IMR-90 (cell line): Measurements from ENCODE around the gene TMEM154. TPM values are rescaled to one million over a fixed set of nuclear protein-coding genes. Genes with fewer than 3 reads are reported as not detected.

Source experiments
- ATAC-seq: fragments of 200-7000 bp; cut with Tn5 transposase; 2 replicates; pipeline ENCODE4 v1.9.1; 2020; ENCODE audit warnings: low read depth, mild to moderate bottlenecking, moderate library complexity
- BruUV-seq: library from RNA; stranded (reverse); fragments of 400-500 nt; replicated peaks from 2 replicates; lab custom pipeline; 2021; lab: Mats Ljungman, UMichigan
- CTCF ChIA-PET: fragments of 300-600 bp; formaldehyde crosslinking; extraction: SDS; loops from one replicate; lab custom pipeline; 2021; ENCODE audit warnings: antibody characterized with exemption; lab: Yijun Ruan, JAX
- POLR2A ChIA-PET: fragments of 300-600 bp; sonication (Branson Sonifier 250); formaldehyde crosslinking; loops from one replicate; lab custom pipeline; 2022; ENCODE audit warnings: antibody characterized with exemption; ENCODE audit not compliant: unreplicated experiment; lab: Charles Lee
- DNase-seq: peaks from one replicate; pipeline ENCODE4 v3.0.0; 2013
- H2AFZ ChIP-seq: replicated peaks from 2 replicates; pipeline ENCODE3; 2013; ENCODE audit warnings: low read length, mild to moderate bottlenecking; ENCODE audit not compliant: poor library complexity
- H2AK5ac ChIP-seq: 2 replicates; pipeline ENCODE4 v1.6.1; 2013; ENCODE audit warnings: low read depth, low read length, inconsistent platforms
- H2AK9ac ChIP-seq: replicated peaks from 2 replicates; pipeline ENCODE3; 2013; ENCODE audit warnings: mild to moderate bottlenecking, low read depth, low read length, moderate library complexity; ENCODE audit not compliant: poor library complexity
- H2BK120ac ChIP-seq: 2 replicates; pipeline ENCODE4 v1.6.1; 2013; ENCODE audit warnings: low read depth, low read length, inconsistent platforms
- H2BK15ac ChIP-seq: 3 replicates; pipeline ENCODE4 v1.6.1; 2013; ENCODE audit warnings: low read depth, low read length, inconsistent platforms
- H2BK20ac ChIP-seq: 2 replicates; pipeline ENCODE4 v1.6.1; 2013; ENCODE audit warnings: low read depth, mild to moderate bottlenecking, inconsistent platforms, low read length, moderate library complexity
- H2BK5ac ChIP-seq: 2 replicates; pipeline ENCODE4 v1.6.1; 2013; ENCODE audit warnings: mild to moderate bottlenecking, low read depth, low read length, inconsistent platforms; ENCODE audit not compliant: poor library complexity, severe bottlenecking
- H3K14ac ChIP-seq: replicated peaks from 2 replicates; pipeline ENCODE4 v1.6.1; 2013; ENCODE audit warnings: low read depth, low read length, inconsistent platforms
- H3K18ac ChIP-seq: 2 replicates; pipeline ENCODE4 v1.6.1; 2013; ENCODE audit warnings: low read depth, low read length, control low read depth
- H3K23ac ChIP-seq: 2 replicates; pipeline ENCODE4 v1.6.1; 2013; ENCODE audit warnings: low read depth, low read length, inconsistent platforms
- H3K27ac ChIP-seq: 2 replicates; pipeline ENCODE4 v1.5.1; 2013; ENCODE audit warnings: mild to moderate bottlenecking, control low read depth, low read length; ENCODE audit not compliant: insufficient read depth
- H3K27me3 ChIP-seq: 2 replicates; pipeline ENCODE4 v1.6.1; 2013; ENCODE audit warnings: low read length; ENCODE audit not compliant: control insufficient read depth, insufficient read depth
- H3K36me3 ChIP-seq: 2 replicates; pipeline ENCODE4 v1.6.1; 2013; ENCODE audit warnings: low read length, mixed read lengths; ENCODE audit not compliant: control insufficient read depth, insufficient read depth
- H3K4ac ChIP-seq: 2 replicates; pipeline ENCODE4 v1.6.1; 2013; ENCODE audit warnings: low read depth, low read length, inconsistent platforms
- H3K4me1 ChIP-seq: 2 replicates; pipeline ENCODE4 v1.6.1; 2013; ENCODE audit warnings: low read length, mixed read lengths; ENCODE audit not compliant: control insufficient read depth, insufficient read depth
- H3K4me2 ChIP-seq: 2 replicates; pipeline ENCODE4 v1.6.1; 2013; ENCODE audit warnings: low read depth, mild to moderate bottlenecking, control low read depth, low read length, moderate library complexity
- H3K4me3 ChIP-seq: 2 replicates; pipeline ENCODE4 v1.5.1; 2013; ENCODE audit warnings: low read depth, mild to moderate bottlenecking, control low read depth, low read length, moderate library complexity; ENCODE audit not compliant: insufficient read depth
- H3K56ac ChIP-seq: 2 replicates; pipeline ENCODE4 v1.6.1; 2013; ENCODE audit warnings: low read length, inconsistent platforms; ENCODE audit not compliant: insufficient read depth; ENCODE audit errors: extremely low read depth
- H3K79me1 ChIP-seq, 2 experiments: 2 replicates each; pipeline ENCODE4 v1.6.1; 2013; ENCODE audit warnings: low read length in 2 of 2, inconsistent platforms in 1 of 2, low read depth in 1 of 2
- H3K9ac ChIP-seq: 2 replicates; pipeline ENCODE4 v1.6.1; 2013; ENCODE audit warnings: low read depth, low read length, control low read depth
- H3K9me1 ChIP-seq: 2 replicates; pipeline ENCODE4 v1.6.1; 2013; ENCODE audit warnings: low read length, inconsistent platforms; ENCODE audit not compliant: insufficient read depth
- H3K9me3 ChIP-seq: 2 replicates; pipeline ENCODE4 v1.6.1; 2013; ENCODE audit warnings: low read length; ENCODE audit not compliant: control insufficient read depth, insufficient read depth
- H4K20me1 ChIP-seq: 2 replicates; pipeline ENCODE4 v1.6.1; 2013; ENCODE audit warnings: low read length, inconsistent platforms; ENCODE audit not compliant: insufficient read depth
- H4K5ac ChIP-seq: 2 replicates; pipeline ENCODE4 v1.6.1; 2013; ENCODE audit warnings: mild to moderate bottlenecking, low read depth, low read length, control low read depth
- H4K8ac ChIP-seq, 2 experiments: 2 replicates each; pipeline ENCODE4 v1.6.1; 2013; ENCODE audit warnings: low read depth in 2 of 2, low read length in 2 of 2, control low read depth in 1 of 2, inconsistent platforms in 1 of 2
- H4K91ac ChIP-seq: 2 replicates; pipeline ENCODE4 v1.6.1; 2013; ENCODE audit warnings: low read depth, low read length, inconsistent platforms; ENCODE audit not compliant: insufficient read depth
- CTCF ChIP-seq: conservative IDR thresholded peaks from 2 replicates; pipeline ENCODE4 v1.5.1; 2012; ENCODE audit warnings: mild to moderate bottlenecking, low read depth, low read length, improper control_type of control experiment
- MAFK ChIP-seq: IDR thresholded peaks from 2 replicates; pipeline ENCODE4 v1.6.1; 2012; ENCODE audit warnings: low read depth, low read length, improper control_type of control experiment
- NFE2L2 ChIP-seq: fragments of 150-350 bp; IDR thresholded peaks from 2 replicates; pipeline ENCODE4 v1.6.1; 2016; ENCODE audit warnings: low read depth, mild to moderate bottlenecking, low read length
- POLR2A ChIP-seq: IDR thresholded peaks from 2 replicates; pipeline ENCODE4 v1.6.1; 2012; ENCODE audit warnings: mild to moderate bottlenecking, low read depth, low read length
- RCOR1 ChIP-seq: IDR thresholded peaks from 2 replicates; pipeline ENCODE4 v1.6.1; 2012; ENCODE audit warnings: mild to moderate bottlenecking, low read length, improper control_type of control experiment; ENCODE audit not compliant: insufficient replicate concordance
- WGBS, 2 experiments: methylation state at CpG; one replicate each; pipeline versions ENCODE4 v1.1.5 to v1.1.7; 2013; ENCODE audit warnings: missing lambda C conversion rate in 2 of 2; ENCODE audit not compliant: insufficient read length in 1 of 2; ENCODE audit errors: extremely low coverage in 2 of 2; 5-methylcytosine and 5-hydroxymethylcytosine counted together
- dilution Hi-C: fragments of 300-500 bp; cut with HindIII; formaldehyde crosslinking; loops from one replicate; pipeline ENCODE4 v1.14.3; 2018; ENCODE audit warnings: low sequenced_read_pairs; ENCODE audit not compliant: unreplicated experiment
- in situ Hi-C: fragments of 300-500 bp; cut with MboI; formaldehyde crosslinking; loops from 3 replicates; pipeline ENCODE4 v1.14.3; 2019; ENCODE audit warnings: low sequenced_read_pairs, inconsistent platforms, mixed read lengths
- intact Hi-C: fragments of 100-400 bp; cut with micrococcal nuclease; formaldehyde crosslinking; loops from 2 replicates; pipeline ENCODE4 v1.10.0; 2022
- polyA plus RNA-seq, 3 experiments: library from polyadenylated mRNA; depleted of rRNA; stranded (reverse); fragments of >200 nt; gene quantifications; 2 replicates each; pipeline ENCODE4 v1.2.3, GENCODE V29; 2012; ENCODE audit warnings: low replicate concordance in 1 of 3
- total RNA-seq: library from RNA; depleted of rRNA; stranded (reverse); fragments of >200 nt; gene quantifications from 2 replicates; pipeline ENCODE4 v1.2.3, GENCODE V29; 2012

TMEM154 gene
- total and polyA plus RNA-seq, 2 of the 4 experiments (the other 2 are of a cell fraction) = 0.12 to 0.18 TPM

- Histone ChIP-seq H3K9me3 (no peaks in the 10 kb centered on the region), H4K91ac (no peak overlapping the region), H3K23ac (no peak overlapping the region), H3K4me1 (no peaks in the 10 kb centered on the region), H3K18ac (no peak overlapping the region), H3K4ac (no peak overlapping the region), H2BK15ac (no peak overlapping the region), H3K4me2 (no peak overlapping the region), H3K36me3 (no peaks in the 10 kb centered on the region), H3K56ac (no peak overlapping the region), H2AK5ac (no peak overlapping the region), H2AFZ (no peak overlapping the region), H4K8ac (no peak overlapping the region), H3K9ac (no peak overlapping the region), H3K79me1 (no peaks in the 10 kb centered on the region), H3K4me3 (no peak overlapping the region), H2BK20ac (no peak overlapping the region), H3K27me3 (peaks cover 3% of the 10 kb centered on the region; the same call in 1 of the 2 replicates), H3K27ac (no peak overlapping the region), H2BK120ac (no peak overlapping the region), H2BK5ac (no peak overlapping the region), H3K9me1 (no peaks in the 10 kb centered on the region), H4K5ac (no peak overlapping the region), H2AK9ac (no peak overlapping the region), H3K14ac (no peak overlapping the region), H4K20me1 (no peaks in the 10 kb centered on the region)
- DNase-seq (no peak), ATAC-seq (no peak)
- intact Hi-C loops (no loop called here), dilution Hi-C loops (no loop called here), in situ Hi-C loops (no loop called here)
- CTCF ChIA-PET = no interaction called here
- POLR2A ChIA-PET = no interaction called here
- TF ChIP-seq NFE2L2 (no peak), MAFK (no peak), POLR2A (no peak), CTCF (no peak), RCOR1 (no peak)
- no CpG with 5 or more reads among the region's 1 CpG for WGBS, 2 experiments
- BruUV-seq = no TSS peak
These were observed 108.0 kb downstream of the TMEM154 start for GRCh38 chr4:152571770-152572169.
